ENCODE measurements around the gene AK8.

The AK8 gene

GRCh38 chr9:132838291-132838690 lies 39.8 kb downstream of the AK8 start:
- no peaks in the 10 kb centered on the region for H3K27me3 ChIP-seq (ENCODE audit: control insufficient read depth, insufficient read depth, low read length)
- no peak overlapping the region for H3K9ac ChIP-seq (ENCODE audit: low read length)
- no peak overlapping the region for H3K4me3 ChIP-seq (ENCODE audit: low read depth, low read length)
- H3K4me1 ChIP-seq (ENCODE audit: control insufficient read depth, insufficient read depth, low read length) = no peaks in the 10 kb centered on the region; the same call in 1 of the 2 replicates
- no peaks in the 10 kb centered on the region for H3K9me3 ChIP-seq (ENCODE audit: control insufficient read depth, insufficient read depth, low read depth, low read length)
- H3K36me3 ChIP-seq (ENCODE audit: control insufficient read depth, insufficient read depth, low read length) = no peaks in the 10 kb centered on the region
- no peak overlapping the region for H3K27ac ChIP-seq (ENCODE audit: low read depth, low read length)

- H3K27ac ChIP-seq (ENCODE audit: low read depth, low read length) = no peak overlapping the region
- H3K4me1 ChIP-seq (ENCODE audit: control insufficient read depth, insufficient read depth, low read length) = no peaks in the 10 kb centered on the region; the same call in 1 of the 2 replicates
- H3K9me3 ChIP-seq (ENCODE audit: control insufficient read depth, insufficient read depth, low read depth, low read length) = no peaks in the 10 kb centered on the region
- no peak overlapping the region for H3K4me3 ChIP-seq (ENCODE audit: low read depth, low read length)
- H3K27me3 ChIP-seq (ENCODE audit: control insufficient read depth, insufficient read depth, low read length) = no peaks in the 10 kb centered on the region
- H3K36me3 ChIP-seq (ENCODE audit: control insufficient read depth, insufficient read depth, low read length) = no peaks in the 10 kb centered on the region
- no peak overlapping the region for H3K9ac ChIP-seq (ENCODE audit: low read length)
Observed at GRCh38 chr9:132837501-132838286, 40.4 kb downstream of the AK8 start.

- Histone ChIP-seq H3K4me1 (ENCODE audit: control insufficient read depth, insufficient read depth, low read length) (no peaks in the 10 kb centered on the region; the same call in 1 of the 2 replicates), H3K9ac (ENCODE audit: low read length) (no peak overlapping the region), H3K4me3 (ENCODE audit: low read depth, low read length) (no peak overlapping the region), H3K36me3 (ENCODE audit: control insufficient read depth, insufficient read depth, low read length) (no peaks in the 10 kb centered on the region), H3K9me3 (ENCODE audit: control insufficient read depth, insufficient read depth, low read depth, low read length) (no peaks in the 10 kb centered on the region), H3K27ac (ENCODE audit: low read depth, low read length) (no peak overlapping the region), H3K27me3 (ENCODE audit: control insufficient read depth, insufficient read depth, low read length) (no peaks in the 10 kb centered on the region)
Observed at GRCh38 chr9:132834343-132834742, 43.7 kb downstream of the AK8 start.

GRCh38 chr9:132833550-132834121 lies 44.4 kb downstream of the AK8 start:
- H3K9ac ChIP-seq (ENCODE audit: low read length) = no peak overlapping the region
- no peak overlapping the region for H3K4me3 ChIP-seq (ENCODE audit: low read depth, low read length)
- H3K9me3 ChIP-seq (ENCODE audit: control insufficient read depth, insufficient read depth, low read depth, low read length) = no peaks in the 10 kb centered on the region
- no peak overlapping the region for H3K27ac ChIP-seq (ENCODE audit: low read depth, low read length)
- no peaks in the 10 kb centered on the region for H3K27me3 ChIP-seq (ENCODE audit: control insufficient read depth, insufficient read depth, low read length)
- no peaks in the 10 kb centered on the region; the same call in 1 of the 2 replicates for H3K4me1 ChIP-seq (ENCODE audit: control insufficient read depth, insufficient read depth, low read length)
- no peaks in the 10 kb centered on the region for H3K36me3 ChIP-seq (ENCODE audit: control insufficient read depth, insufficient read depth, low read length)

- Histone ChIP-seq H3K4me3 (ENCODE audit: low read depth, low read length) (no peak overlapping the region), H3K9ac (ENCODE audit: low read length) (no peak overlapping the region), H3K27me3 (ENCODE audit: control insufficient read depth, insufficient read depth, low read length) (no peaks in the 10 kb centered on the region), H3K36me3 (ENCODE audit: control insufficient read depth, insufficient read depth, low read length) (no peaks in the 10 kb centered on the region), H3K4me1 (ENCODE audit: control insufficient read depth, insufficient read depth, low read length) (no peaks in the 10 kb centered on the region; the same call in 1 of the 2 replicates), H3K27ac (ENCODE audit: low read depth, low read length) (no peak overlapping the region), H3K9me3 (ENCODE audit: control insufficient read depth, insufficient read depth, low read depth, low read length) (no peaks in the 10 kb centered on the region)
Observed at GRCh38 chr9:132832171-132832881, 45.8 kb downstream of the AK8 start.

- Histone ChIP-seq H3K9me3 (ENCODE audit: control insufficient read depth, insufficient read depth, low read depth, low read length) (no peaks in the 10 kb centered on the region), H3K4me1 (ENCODE audit: control insufficient read depth, insufficient read depth, low read length) (no peaks in the 10 kb centered on the region), H3K4me3 (ENCODE audit: low read depth, low read length) (no peak overlapping the region), H3K27ac (ENCODE audit: low read depth, low read length) (no peak overlapping the region), H3K9ac (ENCODE audit: low read length) (no peak overlapping the region), H3K27me3 (ENCODE audit: control insufficient read depth, insufficient read depth, low read length) (no peaks in the 10 kb centered on the region; the same call in 1 of the 2 replicates), H3K36me3 (ENCODE audit: control insufficient read depth, insufficient read depth, low read length) (no peaks in the 10 kb centered on the region)
Observed at GRCh38 chr9:132828201-132828770, 49.8 kb downstream of the AK8 start.

- no peaks in the 10 kb centered on the region for H3K4me1 ChIP-seq (ENCODE audit: control insufficient read depth, insufficient read depth, low read length)
- no peaks in the 10 kb centered on the region; the same call in 1 of the 2 replicates for H3K27me3 ChIP-seq (ENCODE audit: control insufficient read depth, insufficient read depth, low read length)
- no peak overlapping the region for H3K9ac ChIP-seq (ENCODE audit: low read length)
- H3K27ac ChIP-seq (ENCODE audit: low read depth, low read length) = no peak overlapping the region
- H3K4me3 ChIP-seq (ENCODE audit: low read depth, low read length) = no peak overlapping the region
- H3K36me3 ChIP-seq (ENCODE audit: control insufficient read depth, insufficient read depth, low read length) = no peaks in the 10 kb centered on the region
- H3K9me3 ChIP-seq (ENCODE audit: control insufficient read depth, insufficient read depth, low read depth, low read length) = no peaks in the 10 kb centered on the region
Observed at GRCh38 chr9:132827366-132827765, 50.7 kb downstream of the AK8 start.

- H3K36me3 ChIP-seq (ENCODE audit: control insufficient read depth, insufficient read depth, low read length) = no peaks in the 10 kb centered on the region
- no peaks in the 10 kb centered on the region for H3K4me1 ChIP-seq (ENCODE audit: control insufficient read depth, insufficient read depth, low read length)
- H3K4me3 ChIP-seq (ENCODE audit: low read depth, low read length) = no peak overlapping the region
- H3K27ac ChIP-seq (ENCODE audit: low read depth, low read length) = no peak overlapping the region
- H3K9me3 ChIP-seq (ENCODE audit: control insufficient read depth, insufficient read depth, low read depth, low read length) = no peaks in the 10 kb centered on the region
- H3K27me3 ChIP-seq (ENCODE audit: control insufficient read depth, insufficient read depth, low read length) = no peaks in the 10 kb centered on the region; the same call in 1 of the 2 replicates
- H3K9ac ChIP-seq (ENCODE audit: low read length) = no peak overlapping the region
Observed at GRCh38 chr9:132826621-132827365, 51.3 kb downstream of the AK8 start.

- H3K36me3 ChIP-seq (ENCODE audit: control insufficient read depth, insufficient read depth, low read length) = no peaks in the 10 kb centered on the region
- H3K4me3 ChIP-seq (ENCODE audit: low read depth, low read length) = no peak overlapping the region
- no peak overlapping the region for H3K9ac ChIP-seq (ENCODE audit: low read length)
- H3K4me1 ChIP-seq (ENCODE audit: control insufficient read depth, insufficient read depth, low read length) = no peaks in the 10 kb centered on the region
- no peaks in the 10 kb centered on the region; the same call in 1 of the 2 replicates for H3K27me3 ChIP-seq (ENCODE audit: control insufficient read depth, insufficient read depth, low read length)
- no peaks in the 10 kb centered on the region for H3K9me3 ChIP-seq (ENCODE audit: control insufficient read depth, insufficient read depth, low read depth, low read length)
- no peak overlapping the region for H3K27ac ChIP-seq (ENCODE audit: low read depth, low read length)
Observed at GRCh38 chr9:132826131-132826530, 52.0 kb downstream of the AK8 start.

GRCh38 chr9:132825430-132825829 lies 52.7 kb downstream of the AK8 start:
- Histone ChIP-seq H3K9me3 (ENCODE audit: control insufficient read depth, insufficient read depth, low read depth, low read length) (no peaks in the 10 kb centered on the region), H3K9ac (ENCODE audit: low read length) (no peak overlapping the region), H3K36me3 (ENCODE audit: control insufficient read depth, insufficient read depth, low read length) (no peaks in the 10 kb centered on the region), H3K4me3 (ENCODE audit: low read depth, low read length) (no peak overlapping the region), H3K4me1 (ENCODE audit: control insufficient read depth, insufficient read depth, low read length) (no peaks in the 10 kb centered on the region), H3K27ac (ENCODE audit: low read depth, low read length) (no peak overlapping the region), H3K27me3 (ENCODE audit: control insufficient read depth, insufficient read depth, low read length) (no peaks in the 10 kb centered on the region; the same call in 1 of the 2 replicates)
